ENCODE results near the gene TRA2A. TPM values are rescaled to one million over a fixed set of nuclear protein-coding genes. Genes with fewer than 3 reads are reported as not detected.

Gene TRA2A
- total and polyA plus RNA-seq, 2 of the 13 experiments (the other 11 are each of a cell fraction or from before 2014, with no cell fraction given): 39.1 to 41.6 TPM

GRCh38 chr7:23471106-23471859, 60.5 kb downstream of the TRA2A start (continued):
- TF ChIP-seq BATF2 (CRISPR knock-in tag; IDR thresholded peaks at IDR 0.05) (no peak), SRSF1 (optimal IDR thresholded peaks at IDR 0.05; ENCODE audit: low read depth, low read length) (no peak), PAX8 (CRISPR knock-in tag; IDR thresholded peaks at IDR 0.05; ENCODE audit: borderline replicate concordance) (no peak), BRCA1 (CRISPR knock-in tag; IDR thresholded peaks at IDR 0.05) (no peak), NFE2L1 (CRISPR knock-in tag; IDR thresholded peaks at IDR 0.05; ENCODE audit: borderline replicate concordance) (no peak), IRF9 (CRISPR knock-in tag; IDR thresholded peaks at IDR 0.05; ENCODE audit: borderline replicate concordance) (no peak), RBM39 (IDR thresholded peaks at IDR 0.05; ENCODE audit: low read depth, low read length, poor library complexity, severe bottlenecking) (peak; percentile 12), HNF4G (IDR thresholded peaks at IDR 0.05; ENCODE audit: borderline replicate concordance, low read depth, low read length) (peak; percentile 13; the same call in 1 of the 2 replicates), HNF4G (CRISPR knock-in tag; IDR thresholded peaks at IDR 0.05; ENCODE audit: borderline replicate concordance, low read depth) (no peak), ZNF281 (CRISPR knock-in tag; IDR thresholded peaks at IDR 0.05; ENCODE audit: borderline replicate concordance) (peak; percentile 94), YEATS4 (CRISPR knock-in tag; IDR thresholded peaks at IDR 0.05; ENCODE audit: borderline replicate concordance) (peak; percentile 62; the same call in 1 of the 2 replicates), E2F2 (CRISPR knock-in tag; IDR thresholded peaks at IDR 0.05; ENCODE audit: borderline replicate concordance) (no peak), ZSCAN29 (CRISPR knock-in tag; conservative IDR thresholded peaks at IDR 0.05) (no peak), HNRNPL (IDR thresholded peaks at IDR 0.05; ENCODE audit: low read depth, low read length) (peak; percentile 63; the same call in 1 of the 2 replicates), ZFP36 (IDR thresholded peaks at IDR 0.05; ENCODE audit: borderline replicate concordance, low read depth, low read length, partially characterized antibody) (no peak), NONO (IDR thresholded peaks at IDR 0.05) (no peak), NONO (CRISPR knock-in tag; conservative IDR thresholded peaks at IDR 0.05) (no peak), ARID4A (CRISPR knock-in tag; IDR thresholded peaks at IDR 0.05; ENCODE audit: borderline replicate concordance) (peak; percentile 51; the same call in 1 of the 2 replicates)

Data from HepG2 (cell line).